GM12878 (cell line): Measurements from ENCODE around the gene COL4A5. TPM values are rescaled to one million over a fixed set of nuclear protein-coding genes. Genes with fewer than 3 reads are reported as not detected.

ENCODE experiments used
- ATAC-seq: fragments of 200-7000 bp; cut with Tn5 transposase; 3 replicates; pipeline ENCODE4 v1.9.1; 2020; ENCODE audit warnings: mild to moderate bottlenecking, moderate library complexity
- BruUV-seq: library from RNA; stranded (reverse); fragments of 400-500 nt; replicated peaks from 2 replicates; lab custom pipeline; 2021; lab: Mats Ljungman, UMichigan
- CTCF ChIA-PET: fragments of 300-600 bp; sonication (Branson Sonifier 250); formaldehyde crosslinking; extraction: SDS; loops from one replicate; lab custom pipeline; 2021; ENCODE audit warnings: inconsistent platforms; lab: Yijun Ruan, JAX
- POLR2A ChIA-PET: fragments of 350-600 bp; formaldehyde crosslinking; extraction: SDS; loops from one replicate; lab custom pipeline; 2021; ENCODE audit warnings: inconsistent platforms; lab: Charles Lee
- RAD21 ChIA-PET: fragments of 300-600 bp; sonication (Branson Sonifier 250); formaldehyde crosslinking; loops from one replicate; lab custom pipeline; 2023; ENCODE audit warnings: antibody characterized with exemption; ENCODE audit not compliant: unreplicated experiment; lab: Charles Lee
- SMC1A ChIA-PET: fragments of 300-600 bp; sonication (Branson Sonifier 250); formaldehyde crosslinking; loops from one replicate; lab custom pipeline; 2023; ENCODE audit not compliant: unreplicated experiment, uncharacterized antibody; lab: Charles Lee
- DNase-seq: peaks from one replicate; pipeline ENCODE4 v3.0.0-alpha.2; 2011; ENCODE audit warnings: low read depth, low spot score
- FAIRE-seq: peaks from 3 replicates; lab custom pipeline; 2011; peaks lifted over from hg19 to GRCh38; lab: Jason Lieb, UNC
- H2AFZ ChIP-seq: 2 replicates; pipeline ENCODE4 v1.6.0; 2011; ENCODE audit warnings: low read depth, low read length, control low read depth; ENCODE audit not compliant: control insufficient read depth
- H3K27ac ChIP-seq: 2 replicates; pipeline ENCODE4 v1.5.1; 2011; ENCODE audit warnings: control low read depth; ENCODE audit not compliant: control insufficient read depth, insufficient read depth
- H3K27me3 ChIP-seq, 2 experiments: replicated peaks in 1 of 2; 2 replicates each; pipeline versions ENCODE4 v1.6.0 to v1.6.1; 2011; ENCODE audit warnings: low read length in 1 of 2; ENCODE audit not compliant: control insufficient read depth in 2 of 2, insufficient read depth in 2 of 2
- H3K36me3 ChIP-seq, 2 experiments: 2 replicates each; pipeline ENCODE4 v1.5.1; 2011; ENCODE audit warnings: low read length in 1 of 2; ENCODE audit not compliant: control insufficient read depth in 2 of 2, insufficient read depth in 2 of 2
- H3K4me1 ChIP-seq: 2 replicates; pipeline ENCODE4 v1.6.1; 2011; ENCODE audit warnings: mild to moderate bottlenecking, low read length, moderate library complexity, mixed read lengths; ENCODE audit not compliant: control insufficient read depth, insufficient read depth
- H3K4me2 ChIP-seq: 2 replicates; pipeline ENCODE4 v1.6.0; 2011; ENCODE audit warnings: control low read depth; ENCODE audit not compliant: control insufficient read depth, insufficient read depth
- H3K4me3 ChIP-seq: fragments of 200-600 bp; sonication (generic); 2 replicates; pipeline ENCODE4 v1.5.1; 2016
- H3K79me2 ChIP-seq: 2 replicates; pipeline ENCODE4 v1.6.0; 2011; ENCODE audit warnings: low read length; ENCODE audit not compliant: control insufficient read depth, insufficient read depth
- H3K9ac ChIP-seq: 2 replicates; pipeline ENCODE4 v1.8.0; 2011; ENCODE audit warnings: low read length, control low read depth, mixed read lengths; ENCODE audit not compliant: control insufficient read depth, insufficient read depth
- H3K9me3 ChIP-seq: replicated peaks from 3 replicates; pipeline ENCODE4 v1.5.1; 2011; ENCODE audit warnings: mild to moderate bottlenecking, low read length; ENCODE audit not compliant: control insufficient read depth, insufficient read depth
- H4K20me1 ChIP-seq: 2 replicates; pipeline ENCODE4 v1.6.0; 2011; ENCODE audit not compliant: control insufficient read depth, insufficient read depth
- ATF7 ChIP-seq: fragments of 450-650 bp; IDR thresholded peaks from 2 replicates; pipeline ENCODE4 v1.6.1; 2016; ENCODE audit warnings: low read depth, mild to moderate bottlenecking
- CREM ChIP-seq: IDR thresholded peaks from 2 replicates; pipeline ENCODE4 v1.6.1; 2014; ENCODE audit warnings: antibody characterized with exemption, low read depth
- EGR1 ChIP-seq, 2 experiments: IDR thresholded peaks; 1 replicate in 1 of 2; 2 replicates in 1 of 2; pipeline ENCODE4 v1.6.1; 2011 to 2012; ENCODE audit warnings: low read depth in 2 of 2, low read length in 2 of 2, borderline replicate concordance in 1 of 2, mild to moderate bottlenecking in 1 of 2, moderate library complexity in 1 of 2
- FOXM1 ChIP-seq: IDR thresholded peaks from 2 replicates; pipeline ENCODE4 v1.6.1; 2012; ENCODE audit warnings: low read depth, mild to moderate bottlenecking, inconsistent platforms, low read length, moderate library complexity
- IKZF2 ChIP-seq, 2 experiments: fragments of 450-650 bp; IDR thresholded peaks; 2 replicates each; pipeline ENCODE4 v1.6.1; 2017; ENCODE audit warnings: mild to moderate bottlenecking in 2 of 2, moderate library complexity in 2 of 2
- JUNB ChIP-seq: IDR thresholded peaks from 2 replicates; pipeline ENCODE4 v1.6.1; 2016; ENCODE audit warnings: antibody characterized with exemption, mild to moderate bottlenecking
- MYC ChIP-seq: IDR thresholded peaks from 2 replicates; pipeline ENCODE4 v1.6.1; 2011; ENCODE audit warnings: mild to moderate bottlenecking, low read length, moderate library complexity, inconsistent platforms; ENCODE audit not compliant: insufficient read depth, insufficient replicate concordance, insufficient read length, severe bottlenecking
- NFXL1 ChIP-seq: fragments of 450-650 bp; IDR thresholded peaks from 2 replicates; pipeline ENCODE4 v1.6.1; 2017; ENCODE audit warnings: antibody characterized with exemption, mild to moderate bottlenecking, borderline replicate concordance
- RBBP5 ChIP-seq: fragments of 200-600 bp; sonication (generic); conservative IDR thresholded peaks from 2 replicates; pipeline ENCODE4 v1.6.1; 2016
- RELA ChIP-seq: fragments of 450-650 bp; IDR thresholded peaks from 2 replicates; pipeline ENCODE4 v1.8.0; 2014; ENCODE audit warnings: borderline replicate concordance; ENCODE audit not compliant: partially characterized antibody
- SPI1 ChIP-seq: IDR thresholded peaks from 2 replicates; pipeline ENCODE4 v1.6.1; 2011; ENCODE audit warnings: low read depth, mild to moderate bottlenecking, low read length, moderate library complexity, borderline replicate concordance; ENCODE audit not compliant: insufficient read depth
- WGBS: methylation state at CpG from one replicate; pipeline ENCODE4 v1.1.6; 2016; ENCODE audit warnings: low lambda C conversion rate; ENCODE audit not compliant: insufficient replicate concordance, insufficient coverage; ENCODE audit errors: missing lambda C conversion rate; 5-methylcytosine and 5-hydroxymethylcytosine counted together
- in situ Hi-C: fragments of 300-500 bp; cut with MboI; formaldehyde crosslinking; loops from 9 replicates; pipeline ENCODE4 v1.14.3; 2018; ENCODE audit warnings: mixed read lengths
- intact Hi-C: fragments of 100-400 bp; cut with micrococcal nuclease; formaldehyde crosslinking; loops from one replicate; pipeline ENCODE4 v1.14.2; 2022; ENCODE audit not compliant: unreplicated experiment
- polyA plus RNA-seq, 11 experiments: library from polyadenylated mRNA; depleted of rRNA in 4 of 11; unstranded in 6 of 11; stranded (reverse) in 5 of 11; fragments of >200 nt; fragmentation: Nextera tagmentation in 4 of 11; fragmentation: Illumina TruSeq in 1 of 11; extraction: Ambion mirVana in 4 of 11; extraction: Trizol in 1 of 11; gene quantifications; 1 replicate in 1 of 11; 2 replicates in 10 of 11; pipeline versions ENCODE4 v1.2.1 to v1.2.3, GENCODE V29; 2011 to 2016; ENCODE audit warnings: inconsistent platforms in 2 of 11, missing spikeins in 2 of 11, low read depth in 1 of 11
- total RNA-seq, 4 experiments: library from RNA; depleted of rRNA in 3 of 4; stranded (reverse); fragments of >200 nt in 3 of 4; fragmentation: Illumina TruSeq in 1 of 4; extraction: Trizol in 1 of 4; gene quantifications; 2 replicates each; pipeline versions ENCODE4 v1.2.1 to v1.2.3, GENCODE V29; 2013 to 2021

Gene COL4A5
- total and polyA plus RNA-seq, 10 of the 15 experiments (the other 5 are each of a cell fraction or from before 2014, with no cell fraction given) = 0.13 to 2.8 (median 0.38) TPM; not detected in 1

DNA sequence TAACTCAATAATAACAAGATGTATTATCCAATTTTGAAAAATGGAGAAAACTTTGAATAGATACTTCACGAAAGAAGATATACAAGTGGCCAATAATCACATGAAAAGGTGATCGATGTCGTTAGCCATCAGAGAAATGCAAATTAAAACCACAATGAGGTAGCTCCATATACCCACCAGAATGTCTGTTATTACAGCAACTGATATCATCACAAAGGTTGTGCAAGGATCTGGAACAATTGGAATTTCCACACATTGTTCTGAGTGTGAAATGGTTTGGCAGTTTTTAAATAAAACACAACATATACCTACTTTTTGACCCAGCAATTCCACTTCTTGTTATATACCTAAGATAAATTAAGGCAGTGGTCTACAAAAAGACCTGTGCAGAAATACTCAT is 225.1 kb downstream of the COL4A5 start (continued):
- TF ChIP-seq FOXM1 (no peak), MYC (no peak), IKZF2 (IDR thresholded peaks at IDR 0.05) (no peak), RBBP5 (no peak), CREM (0 out of 2 replicates have a peak, but pooled peaks have one; percentile 10), EGR1 (IDR thresholded peaks at IDR 0.05; ENCODE audit: borderline replicate concordance in 1 of 2, low read depth in 2 of 2, low read length in 2 of 2) (no peak), RELA (no peak), NFXL1 (no peak), SPI1 (no peak)
- TF ChIP-seq, all 136 proteins: peak for 4

DNA sequence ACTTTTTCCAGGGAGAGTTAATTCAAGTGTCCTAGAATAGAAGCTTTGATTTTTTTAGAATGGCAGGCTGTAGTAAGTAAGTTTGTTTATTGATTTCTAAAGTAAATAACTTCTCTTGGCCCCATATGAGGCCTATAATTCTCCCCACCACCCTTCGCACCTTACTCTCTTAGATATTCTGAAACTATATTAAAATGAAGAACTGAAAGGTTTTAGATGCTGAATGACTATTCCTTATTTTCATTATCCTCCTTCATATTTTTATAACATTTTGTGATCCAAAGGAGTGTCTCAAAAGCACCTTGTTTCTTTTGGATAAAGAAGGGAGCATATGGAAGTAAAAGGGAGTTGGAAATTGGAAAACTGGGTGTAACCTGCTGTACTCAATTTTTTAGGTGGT is 226.5 kb downstream of the COL4A5 start:
- RAD21 ChIA-PET = interaction anchor here (1.3 kb wide), 1 partner anchor 25 kb away, joined by 3 read pairs; no protein-coding TSS in a partner anchor
- no TSS peak for BruUV-seq
- 0% methylated on average over 1 of the region's 1 CpG for WGBS
- H3K79me2 ChIP-seq = no peaks in the 10 kb centered on the region
- no peak for TF ChIP-seq ATF7
- TF ChIP-seq JUNB = peak; percentile 50
- TF ChIP-seq, all 136 proteins: peak for 1
- no peaks in the 10 kb centered on the region for H4K20me1 ChIP-seq
- no peaks in the 10 kb centered on the region; the same call in 1 of the 2 replicates for H3K4me1 ChIP-seq
- ChIA-PET POLR2A (interaction anchor here (0.7 kb wide), 1 partner anchor 1119 kb away, joined by 3 read pairs; no protein-coding TSS in a partner anchor), SMC1A (interaction anchor here (0.5 to 1.4 kb wide), 2 partner anchors 13 to 705 kb away, joined by 3 read pairs; no protein-coding TSS in a partner anchor), CTCF (interaction anchor here (1.3 to 2.6 kb wide), 3 partner anchors 14 to 34 kb away, joined by 3 to 9 read pairs (median 8); no protein-coding TSS in a partner anchor)
- H3K27ac ChIP-seq = no peak overlapping the region
- no peak overlapping the region for H3K4me2 ChIP-seq
- H3K9ac ChIP-seq = no peak overlapping the region
- FAIRE-seq (no peak), ATAC-seq (peak; percentile 68), DNase-seq (no peak)
- H3K4me3 ChIP-seq = no peak overlapping the region
- H3K36me3 ChIP-seq = no peaks in the 10 kb centered on the region
- in situ Hi-C loops = no loop called here
- H2AFZ ChIP-seq = no peak overlapping the region
- no peaks in the 10 kb centered on the region for H3K27me3 ChIP-seq
- intact Hi-C loops = no loop called here
- no peaks in the 10 kb centered on the region for H3K9me3 ChIP-seq
